GOT3 (cell line): Measurements from ENCODE around the gene AKAIN1.
A peak's percentile ranks its signal among the peaks of the same experiment; 100 is the strongest.

ENCODE experiments used
- DNase-seq: peaks from one replicate; lab custom pipeline; 2025; ENCODE audit warnings: mixed read lengths; lab: John Stamatoyannopoulos, UW

AKAIN1 gene

GRCh38 chr18:5197032-5197434 lies at the start of gene AKAIN1:
Gene AKAIN1 (minus strand): TSS chr18:5197257. CDS start chr18:5197053, 204 bp downstream.
- DNase-seq: no peak

GRCh38 chr18:5244941-5245340 lies 47.9 kb upstream of the AKAIN1 start:
- no peak for DNase-seq

- DNase-seq: no peak
These were observed 42.4 kb upstream of the AKAIN1 start for GRCh38 chr18:5239447-5239846.

GRCh38 chr18:5238371-5238976 lies 41.4 kb upstream of the AKAIN1 start:
- DNase-seq: no peak

GRCh38 chr18:5237723-5238370 lies 40.8 kb upstream of the AKAIN1 start:
- peak; percentile 43 for DNase-seq

- no peak for DNase-seq
These were observed 40.1 kb upstream of the AKAIN1 start for GRCh38 chr18:5237083-5237722.

- no peak for DNase-seq
These were observed 17.7 kb upstream of the AKAIN1 start for GRCh38 chr18:5214583-5215351.

GRCh38 chr18:5207471-5208150 lies 10.6 kb upstream of the AKAIN1 start:
- DNase-seq: no peak

- DNase-seq: no peak
These were observed 1.3 kb upstream of the AKAIN1 start for GRCh38 chr18:5198311-5198710.

- no peak for DNase-seq
These were observed 404 bp upstream of the AKAIN1 start for GRCh38 chr18:5197461-5197860.

- no peak for DNase-seq
These were observed 615 bp downstream of the AKAIN1 start for GRCh38 chr18:5196253-5197031.

- DNase-seq: no peak
These were observed 1.4 kb downstream of the AKAIN1 start for GRCh38 chr18:5195656-5196055.

- no peak for DNase-seq
These were observed 16.8 kb downstream of the AKAIN1 start for GRCh38 chr18:5180254-5180653.

GRCh38 chr18:5178519-5178918 lies 18.5 kb downstream of the AKAIN1 start:
- no peak for DNase-seq

- DNase-seq: no peak
These were observed 21.7 kb downstream of the AKAIN1 start for GRCh38 chr18:5175378-5175777.

- no peak for DNase-seq
These were observed 23.4 kb downstream of the AKAIN1 start for GRCh38 chr18:5173646-5174045.

- no peak for DNase-seq
These were observed 23.8 kb downstream of the AKAIN1 start for GRCh38 chr18:5173236-5173635.

- DNase-seq: no peak
These were observed 29.2 kb downstream of the AKAIN1 start for GRCh38 chr18:5167831-5168230.

- no peak for DNase-seq
These were observed 30.3 kb downstream of the AKAIN1 start for GRCh38 chr18:5166606-5167280.

- no peak for DNase-seq
These were observed 32.2 kb downstream of the AKAIN1 start for GRCh38 chr18:5164903-5165302.

GRCh38 chr18:5162111-5162510 lies 34.9 kb downstream of the AKAIN1 start:
- DNase-seq: no peak
